ENCODE results near the gene CRYGB. TPM values are rescaled to one million over a fixed set of nuclear protein-coding genes. Genes with fewer than 3 reads are reported as not detected.

CRYGB gene
- total and polyA plus RNA-seq, 2 of the 13 experiments (the other 11 are each of a cell fraction or from before 2014, with no cell fraction given) = not detected

- TF ChIP-seq TBX2 (CRISPR knock-in tag; IDR thresholded peaks at IDR 0.05; ENCODE audit: borderline replicate concordance) (peak; percentile 77; the same call in 1 of the 2 replicates), ZNF83 (CRISPR knock-in tag; IDR thresholded peaks at IDR 0.05; ENCODE audit: borderline replicate concordance) (no peak), JDP2 (CRISPR knock-in tag; IDR thresholded peaks at IDR 0.05; ENCODE audit: borderline replicate concordance) (no peak), PCBP1 (IDR thresholded peaks at IDR 0.05; ENCODE audit: borderline replicate concordance, low read depth, low read length) (no peak), ZNF292 (CRISPR knock-in tag; IDR thresholded peaks at IDR 0.05; ENCODE audit: borderline replicate concordance, low read depth) (peak; percentile 29; the same call in 1 of the 2 replicates), CEBPB (IDR thresholded peaks at IDR 0.05; ENCODE audit: borderline replicate concordance, low read depth, low read length) (no peak), ZNF207 (IDR thresholded peaks at IDR 0.05; ENCODE audit: borderline replicate concordance) (no peak), SMARCC2 (IDR thresholded peaks at IDR 0.05) (no peak), ZBTB21 (CRISPR knock-in tag; IDR thresholded peaks at IDR 0.05) (no peak), PAXIP1 (CRISPR knock-in tag; conservative IDR thresholded peaks at IDR 0.05) (peak; percentile 90), ZNF670 (CRISPR knock-in tag; IDR thresholded peaks at IDR 0.05; ENCODE audit: borderline replicate concordance) (0 out of 2 replicates have a peak, but pooled peaks have one; percentile 33), SMYD3 (CRISPR knock-in tag; IDR thresholded peaks at IDR 0.05) (no peak; the same call in 1 of the 2 replicates), SMC3 (IDR thresholded peaks at IDR 0.05; ENCODE audit: low read length) (no peak), ZNF883 (CRISPR knock-in tag; IDR thresholded peaks at IDR 0.05; ENCODE audit: not compliant biosample characterization) (no peak), SCMH1 (CRISPR knock-in tag; IDR thresholded peaks at IDR 0.05; ENCODE audit: borderline replicate concordance) (no peak), SNAI1 (CRISPR knock-in tag; IDR thresholded peaks at IDR 0.05; ENCODE audit: borderline replicate concordance) (no peak), TP53 (CRISPR knock-in tag; conservative IDR thresholded peaks at IDR 0.05) (no peak)
- TF ChIP-seq, protein P1, sequence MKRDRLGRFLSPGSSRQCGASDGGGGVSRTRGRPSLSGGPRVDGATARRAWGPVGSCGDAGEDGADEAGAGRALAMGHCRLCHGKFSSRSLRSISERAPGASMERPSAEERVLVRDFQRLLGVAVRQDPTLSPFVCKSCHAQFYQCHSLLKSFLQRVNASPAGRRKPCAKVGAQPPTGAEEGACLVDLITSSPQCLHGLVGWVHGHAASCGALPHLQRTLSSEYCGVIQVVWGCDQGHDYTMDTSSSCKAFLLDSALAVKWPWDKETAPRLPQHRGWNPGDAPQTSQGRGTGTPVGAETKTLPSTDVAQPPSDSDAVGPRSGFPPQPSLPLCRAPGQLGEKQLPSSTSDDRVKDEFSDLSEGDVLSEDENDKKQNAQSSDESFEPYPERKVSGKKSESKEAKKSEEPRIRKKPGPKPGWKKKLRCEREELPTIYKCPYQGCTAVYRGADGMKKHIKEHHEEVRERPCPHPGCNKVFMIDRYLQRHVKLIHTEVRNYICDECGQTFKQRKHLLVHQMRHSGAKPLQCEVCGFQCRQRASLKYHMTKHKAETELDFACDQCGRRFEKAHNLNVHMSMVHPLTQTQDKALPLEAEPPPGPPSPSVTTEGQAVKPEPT (CRISPR knock-in tag; IDR thresholded peaks at IDR 0.05; ENCODE audit: low read depth) = no peak
- TF ChIP-seq, protein P2, sequence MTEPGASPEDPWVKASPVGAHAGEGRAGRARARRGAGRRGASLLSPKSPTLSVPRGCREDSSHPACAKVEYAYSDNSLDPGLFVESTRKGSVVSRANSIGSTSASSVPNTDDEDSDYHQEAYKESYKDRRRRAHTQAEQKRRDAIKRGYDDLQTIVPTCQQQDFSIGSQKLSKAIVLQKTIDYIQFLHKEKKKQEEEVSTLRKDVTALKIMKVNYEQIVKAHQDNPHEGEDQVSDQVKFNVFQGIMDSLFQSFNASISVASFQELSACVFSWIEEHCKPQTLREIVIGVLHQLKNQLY (CRISPR knock-in tag; IDR thresholded peaks at IDR 0.05) = no peak; the same call in none of the 2 replicates
- TF ChIP-seq, protein P3, sequence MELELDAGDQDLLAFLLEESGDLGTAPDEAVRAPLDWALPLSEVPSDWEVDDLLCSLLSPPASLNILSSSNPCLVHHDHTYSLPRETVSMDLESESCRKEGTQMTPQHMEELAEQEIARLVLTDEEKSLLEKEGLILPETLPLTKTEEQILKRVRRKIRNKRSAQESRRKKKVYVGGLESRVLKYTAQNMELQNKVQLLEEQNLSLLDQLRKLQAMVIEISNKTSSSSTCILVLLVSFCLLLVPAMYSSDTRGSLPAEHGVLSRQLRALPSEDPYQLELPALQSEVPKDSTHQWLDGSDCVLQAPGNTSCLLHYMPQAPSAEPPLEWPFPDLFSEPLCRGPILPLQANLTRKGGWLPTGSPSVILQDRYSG (CRISPR knock-in tag; IDR thresholded peaks at IDR 0.05) = no peak
- TF ChIP-seq, protein P4, sequence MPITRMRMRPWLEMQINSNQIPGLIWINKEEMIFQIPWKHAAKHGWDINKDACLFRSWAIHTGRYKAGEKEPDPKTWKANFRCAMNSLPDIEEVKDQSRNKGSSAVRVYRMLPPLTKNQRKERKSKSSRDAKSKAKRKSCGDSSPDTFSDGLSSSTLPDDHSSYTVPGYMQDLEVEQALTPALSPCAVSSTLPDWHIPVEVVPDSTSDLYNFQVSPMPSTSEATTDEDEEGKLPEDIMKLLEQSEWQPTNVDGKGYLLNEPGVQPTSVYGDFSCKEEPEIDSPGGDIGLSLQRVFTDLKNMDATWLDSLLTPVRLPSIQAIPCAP (CRISPR knock-in tag; IDR thresholded peaks at IDR 0.05; ENCODE audit: low read depth) = no peak
Measured at GRCh38 chr2:208129744-208130711, 15.9 kb downstream of the CRYGB start, which contains the start of gene CRYGC (continued).

Measured in HepG2 (cell line).